Activated naive CD4-positive, alpha-beta T cell treated with anti-CD3 and anti-CD28 coated beads, Interleukin-2, amount 50 U/mL, for 72 hours (primary cell): ENCODE results near the gene DENND4C. TPM values are rescaled to one million over a fixed set of nuclear protein-coding genes. Genes with fewer than 3 reads are reported as not detected.
"Not testable (repeated sequence)": the region's sequence is repeated elsewhere in the genome, so short reads cannot be mapped to it uniquely, and the experiment has no call there.

Experiments
- ATAC-seq, 2 donors: fragments of 150-1000 bp; cut with Tn5 transposase; 2 replicates each; pipeline ENCODE4 v1.10.0; 2021; ENCODE audit warnings: mild to moderate bottlenecking in 2 of 2, moderate library complexity in 2 of 2
- DNase-seq, 2 donors: peaks; one replicate each; pipeline ENCODE4 v3.0.0; 2021 to 2022; ENCODE audit warnings: low spot score in 2 of 2
- H3K27ac Mint-ChIP-seq, 2 donors: one replicate each; pipeline ENCODE4 v1.8.0; 2022; ENCODE audit warnings: mild to moderate bottlenecking in 2 of 2, mixed read lengths in 2 of 2
- H3K36me3 Mint-ChIP-seq, 2 donors: one replicate each; pipeline ENCODE4 v1.8.0; 2022; ENCODE audit warnings: mixed read lengths in 2 of 2
- H3K9me3 Mint-ChIP-seq, 2 donors: one replicate each; pipeline ENCODE4 v1.8.0; 2022; ENCODE audit warnings: mixed read lengths in 2 of 2
- total RNA-seq, 2 donors: library from RNA; stranded (reverse); gene quantifications; one replicate each; pipeline ENCODE4 v1.2.3, GENCODE V29; 2022

Gene DENND4C
- total RNA-seq, 2 donors from 2014 or later = 6.5 to 20.1 TPM

DNA sequence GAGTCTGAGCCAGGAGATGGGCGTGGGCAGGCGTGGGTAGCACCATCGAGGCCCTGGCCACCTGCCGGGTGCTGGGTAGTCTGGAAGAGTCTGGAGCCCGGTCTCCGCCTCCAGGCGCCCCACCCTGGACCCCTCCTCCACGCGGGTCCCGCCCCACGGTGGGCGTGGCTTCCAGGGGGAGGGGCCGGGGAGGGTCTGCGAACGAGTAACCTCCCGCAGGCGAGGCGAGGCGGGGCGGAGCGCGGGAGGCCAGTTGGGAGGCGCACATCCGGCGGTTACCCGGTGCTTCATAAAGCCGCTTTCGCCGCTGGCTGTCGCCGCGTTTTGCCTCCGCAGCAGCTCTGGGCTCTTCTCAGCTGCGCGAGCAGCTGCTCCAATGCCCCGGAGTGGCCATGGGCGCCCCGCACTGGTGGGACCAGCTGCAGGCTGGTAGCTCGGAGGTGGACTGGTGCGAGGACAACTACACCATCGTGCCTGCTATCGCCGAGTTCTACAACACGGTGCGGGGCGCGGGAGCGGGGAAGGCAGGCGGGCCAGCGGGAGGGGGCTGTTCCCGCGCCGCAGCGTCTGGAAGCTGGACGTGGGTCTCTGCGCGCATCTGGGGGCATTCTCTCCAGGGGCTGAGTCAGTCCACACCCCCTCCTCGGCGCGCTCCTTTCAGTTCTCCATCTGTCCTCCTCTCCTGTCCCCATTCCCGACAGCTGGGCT, 178.4 kb downstream of the DENND4C start, which contains the start of gene ACER2:
Gene ACER2, plus strand, starts transcription at position 317 of the 708 bp plus-strand sequence. Its CDS starts 76 bp downstream, at position 393.
- Mint-ChIP-seq H3K36me3 (peaks cover 0 to 9% of the 10 kb centered on the region in 2 donors), H3K27ac (peak within 1 kb of the TSS; percentile 84 to 87), H3K9me3 (no peaks in the 10 kb centered on the region)
- DNase-seq (peak; percentile 92 to 100), ATAC-seq (peak; percentile 92 to 96)

GRCh38 chr9:19409401-19410194, 179.1 kb downstream of the DENND4C start:
- Mint-ChIP-seq H3K9me3 (no peaks in the 10 kb centered on the region), H3K36me3 (peaks cover 0 to 9% of the 10 kb centered on the region in 2 donors), H3K27ac (peak overlapping the region; percentile 84 to 87)
- peak in 1 of 2 donors; percentile 13 for DNase-seq
- peak in 1 of 2 donors; percentile 12 for ATAC-seq

DNA sequence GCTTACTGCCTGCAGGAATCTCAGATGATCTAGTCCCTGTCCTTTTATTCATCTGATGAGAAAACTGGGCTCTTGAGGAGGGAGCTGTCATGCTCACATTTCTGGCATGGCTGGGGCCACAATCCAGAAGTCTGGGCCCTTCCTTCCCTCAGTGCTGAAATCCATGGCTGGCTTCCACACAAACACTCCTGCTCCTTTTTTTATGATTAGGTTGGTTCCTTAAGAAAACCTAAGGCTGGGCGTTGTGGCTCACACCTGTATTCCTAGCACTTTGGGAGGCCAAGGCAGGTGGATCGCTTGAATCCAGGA, 179.7 kb downstream of the DENND4C start:
- peak overlapping the region in 1 of 2 donors; percentile 87 for H3K27ac Mint-ChIP-seq
- H3K36me3 Mint-ChIP-seq = peaks cover 0 to 9% of the 10 kb centered on the region in 2 donors
- no peak for DNase-seq
- H3K9me3 Mint-ChIP-seq = no peaks in the 10 kb centered on the region
- ATAC-seq = no peak

GRCh38 chr9:19410594-19410993, 180.1 kb downstream of the DENND4C start:
- DNase-seq (no peak), ATAC-seq (no peak)
- H3K27ac Mint-ChIP-seq = no peak overlapping the region
- H3K36me3 Mint-ChIP-seq = peaks cover 0 to 9% of the 10 kb centered on the region in 2 donors
- no peaks in the 10 kb centered on the region for H3K9me3 Mint-ChIP-seq

DNA sequence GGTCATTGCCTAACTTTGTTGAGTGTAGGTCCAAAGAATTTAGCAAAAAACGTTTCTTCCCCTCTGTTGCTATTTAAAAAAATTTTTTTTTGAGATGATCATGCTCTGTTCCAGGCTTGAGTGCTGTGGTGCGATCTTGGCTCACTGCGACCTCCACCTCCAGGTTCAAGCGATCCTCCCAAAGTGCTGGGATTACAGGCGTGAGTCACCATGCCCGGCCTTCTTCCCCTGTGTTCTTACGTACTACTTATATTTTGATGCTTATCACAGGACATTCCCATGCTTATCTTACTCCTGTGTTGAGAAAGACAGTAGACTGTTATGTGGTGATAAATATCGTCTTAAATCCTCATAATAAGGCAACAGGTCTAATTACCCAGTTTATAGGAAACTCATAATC, 180.8 kb downstream of the DENND4C start:
- peaks cover 0 to 9% of the 10 kb centered on the region in 2 donors for H3K36me3 Mint-ChIP-seq
- H3K9me3 Mint-ChIP-seq = peaks cover 0 to 7% of the 10 kb centered on the region in 2 donors
- ATAC-seq (no peak), DNase-seq (no peak)
- H3K27ac Mint-ChIP-seq = no peak overlapping the region

DNA sequence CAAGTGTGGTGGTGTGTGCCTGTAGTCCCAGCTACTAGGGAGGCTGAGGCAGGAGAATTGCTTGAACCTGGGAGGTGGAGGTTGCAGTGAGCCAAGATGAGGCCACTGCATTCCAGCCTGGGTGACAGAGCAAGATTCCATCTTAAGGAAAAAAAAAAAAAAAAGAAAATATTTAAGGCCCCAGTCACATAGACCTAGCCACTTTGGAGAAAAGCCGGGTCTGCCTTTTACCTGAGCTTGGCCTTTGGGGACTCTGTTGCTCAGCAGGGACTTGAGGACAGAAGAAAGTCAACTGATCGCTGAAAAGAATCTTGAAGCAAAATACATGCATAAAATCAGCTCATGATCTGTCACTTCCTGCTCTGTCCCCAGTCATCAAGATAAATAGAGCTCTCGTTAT, 183.0 kb downstream of the DENND4C start:
- not testable (repeated sequence) for H3K36me3 Mint-ChIP-seq, ATAC-seq, H3K27ac Mint-ChIP-seq, H3K9me3 Mint-ChIP-seq, DNase-seq

- H3K9me3 Mint-ChIP-seq = peaks cover 0 to 7% of the 10 kb centered on the region in 2 donors
- no peak overlapping the region for H3K27ac Mint-ChIP-seq
- DNase-seq = no peak
- ATAC-seq = no peak
- no peaks in the 10 kb centered on the region for H3K36me3 Mint-ChIP-seq
Observed at GRCh38 chr9:19416143-19416542, 185.7 kb downstream of the DENND4C start.

DNA sequence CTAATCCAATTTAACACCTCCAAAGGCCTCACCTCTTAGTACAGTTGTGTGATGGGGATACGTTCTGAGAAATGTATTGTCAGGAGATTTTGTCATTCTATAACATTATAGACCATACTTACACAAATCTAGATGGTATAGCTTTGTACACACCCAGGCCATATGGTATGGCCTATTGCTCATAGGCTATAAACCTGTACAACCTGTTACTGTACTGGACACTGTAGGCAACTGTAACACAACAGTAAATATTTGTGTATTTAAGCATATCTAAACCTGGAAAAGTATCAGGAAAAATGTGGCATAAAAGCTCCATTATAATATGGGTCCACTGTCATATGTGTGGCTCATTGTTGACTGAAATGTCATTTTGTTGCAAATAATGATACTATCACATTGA, 190.4 kb downstream of the DENND4C start:
- ATAC-seq = no peak
- Mint-ChIP-seq H3K27ac (no peak overlapping the region), H3K36me3 (no peaks in the 10 kb centered on the region), H3K9me3 (peaks cover 0 to 4% of the 10 kb centered on the region in 2 donors)
- DNase-seq = no peak

Other genes starting within 250 kb of the DENND4C start
- gene SAXO1, start 197.5 kb upstream of the DENND4C start, total RNA-seq = under 1 TPM in 1 of 2 donors, not detected in 1; 0.05 TPM
- 10 to 100 TPM; 20.5 to 52.8 TPM for gene RRAGA, start 181.3 kb upstream of the DENND4C start, total RNA-seq
- 10 to 100 TPM; 35.3 to 37.5 TPM for gene HAUS6, start 127.8 kb upstream of the DENND4C start, total RNA-seq
- 100 to 1,000 TPM in 1 of 2 donors, 10 to 100 TPM in 1; 44.0 to 176 TPM for gene PLIN2, start 103.2 kb upstream of the DENND4C start, total RNA-seq
- 1,000 to 10,000 TPM; 2,954 to 3,448 TPM for gene RPS6, start 149.5 kb downstream of the DENND4C start, total RNA-seq
- 1 to 10 TPM; 1.2 to 4.3 TPM for gene ACER2, start 178.3 kb downstream of the DENND4C start, total RNA-seq